ENCODE measurements around the gene CRK. TPM values are rescaled to one million over a fixed set of nuclear protein-coding genes. Genes with fewer than 3 reads are reported as not detected.

CRK gene
- total RNA-seq: 105 and 120 TPM in 2 replicates
- 119 and 138 TPM in 2 replicates for polyA plus RNA-seq
- polyA plus RNA-seq (2012): 58.3 and 63.7 TPM in 2 replicates
- polyA minus RNA-seq (ENCODE audit: low replicate concordance): 34.5 and 37.5 TPM in 2 replicates

GRCh38 chr17:1455797-1456599 lies at the start of gene CRK:
Gene CRK (minus strand): TSS chr17:1456232. CDS start chr17:1456117, 115 bp downstream.
- peak within 1 kb of the TSS; percentile 81 for H2AFZ ChIP-seq (ENCODE audit: low read length)
- H3K27ac ChIP-seq (ENCODE audit: insufficient read depth, low read length): peak within 1 kb of the TSS; percentile 95
- peaks cover 49% of the 10 kb centered on the region for H3K79me2 ChIP-seq (ENCODE audit: control insufficient read depth, insufficient read depth, low read length)
- no peaks in the 10 kb centered on the region for H3K36me3 ChIP-seq (ENCODE audit: control insufficient read depth, insufficient read depth, low read length)
- peak within 1 kb of the TSS; percentile 98 for H3K4me2 ChIP-seq (ENCODE audit: extremely low read depth, insufficient read depth, low read length)
- no peak for TF ChIP-seq EZH2 (IDR thresholded peaks at IDR 0.05; ENCODE audit: low read length, missing control alignments)
- no peak for TF ChIP-seq CTCF (conservative IDR thresholded peaks at IDR 0.05 in 1 of 2, IDR thresholded peaks at IDR 0.05 in 1 of 2; ENCODE audit: low read depth in 1 of 2, low read length in 2 of 2)
- DNase-seq (ENCODE audit: low read depth in 2 of 2): peak; percentile 87 to 94
- peak within 1 kb of the TSS; percentile 49 to 92 (median 84) for H3K4me3 ChIP-seq (replicated peaks in 1 of 4; ENCODE audit: control extremely low read depth in 1 of 4, insufficient read depth in 1 of 4, low read depth in 3 of 4, low read length in 4 of 4)
- H3K9me3 ChIP-seq (ENCODE audit: control insufficient read depth, insufficient read depth, low read depth, low read length): no peaks in the 10 kb centered on the region
- H3K27me3 ChIP-seq (ENCODE audit: control insufficient read depth, insufficient read depth, low read length): no peaks in the 10 kb centered on the region
- H4K20me1 ChIP-seq (ENCODE audit: control insufficient read depth, extremely low read depth, insufficient read depth, low read length): no peaks in the 10 kb centered on the region
- H3K4me1 ChIP-seq (ENCODE audit: control insufficient read depth, extremely low read depth, insufficient read depth, low read length): peaks cover 2% of the 10 kb centered on the region
- peak within 1 kb of the TSS; percentile 97 for H3K9ac ChIP-seq (ENCODE audit: insufficient read depth, low read length)

DNA sequence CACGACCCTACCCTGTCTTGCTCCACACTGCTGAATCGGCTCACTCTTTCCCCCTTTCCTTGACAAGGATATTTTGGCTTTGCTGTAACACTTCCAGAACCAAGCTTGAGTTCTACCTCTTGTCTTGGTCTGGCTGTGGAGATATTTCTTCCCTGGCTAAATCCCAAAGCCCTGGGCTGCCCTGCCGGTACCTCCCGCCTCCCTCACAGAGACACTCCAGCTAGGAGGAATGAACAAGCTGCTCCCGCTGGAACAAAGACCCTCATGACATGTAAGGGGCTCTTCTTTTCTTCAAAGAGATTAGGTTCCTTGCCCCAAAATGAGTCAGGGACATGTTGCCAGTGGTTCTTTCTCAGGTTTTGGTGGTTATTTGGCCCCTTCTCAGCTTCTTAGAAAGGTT lies 49.6 kb upstream of the CRK start:
- no peak overlapping the region for H3K4me3 ChIP-seq (replicated peaks in 1 of 4; ENCODE audit: control extremely low read depth in 1 of 4, insufficient read depth in 1 of 4, low read depth in 3 of 4, low read length in 4 of 4)
- H3K36me3 ChIP-seq (ENCODE audit: control insufficient read depth, insufficient read depth, low read length): no peaks in the 10 kb centered on the region
- H4K20me1 ChIP-seq (ENCODE audit: control insufficient read depth, extremely low read depth, insufficient read depth, low read length): no peaks in the 10 kb centered on the region
- H3K4me1 ChIP-seq (ENCODE audit: control insufficient read depth, extremely low read depth, insufficient read depth, low read length): no peaks in the 10 kb centered on the region
- H3K27ac ChIP-seq (ENCODE audit: insufficient read depth, low read length): no peak overlapping the region
- H3K4me2 ChIP-seq (ENCODE audit: extremely low read depth, insufficient read depth, low read length): no peak overlapping the region
- H3K9ac ChIP-seq (ENCODE audit: insufficient read depth, low read length): no peak overlapping the region
- no peaks in the 10 kb centered on the region for H3K79me2 ChIP-seq (ENCODE audit: control insufficient read depth, insufficient read depth, low read length)
- no peaks in the 10 kb centered on the region for H3K27me3 ChIP-seq (ENCODE audit: control insufficient read depth, insufficient read depth, low read length)
- H2AFZ ChIP-seq (ENCODE audit: low read length): no peak overlapping the region
- no peak for DNase-seq (ENCODE audit: low read depth in 2 of 2)
- no peaks in the 10 kb centered on the region for H3K9me3 ChIP-seq (ENCODE audit: control insufficient read depth, insufficient read depth, low read depth, low read length)
- TF ChIP-seq CTCF (conservative IDR thresholded peaks at IDR 0.05 in 1 of 2, IDR thresholded peaks at IDR 0.05 in 1 of 2; ENCODE audit: low read depth in 1 of 2, low read length in 2 of 2) (no peak), EZH2 (IDR thresholded peaks at IDR 0.05; ENCODE audit: low read length, missing control alignments) (no peak)

GRCh38 chr17:1504866-1505265 lies 48.8 kb upstream of the CRK start:
- no peak for TF ChIP-seq EZH2 (IDR thresholded peaks at IDR 0.05; ENCODE audit: low read length, missing control alignments)
- no peak for TF ChIP-seq CTCF (conservative IDR thresholded peaks at IDR 0.05 in 1 of 2, IDR thresholded peaks at IDR 0.05 in 1 of 2; ENCODE audit: low read depth in 1 of 2, low read length in 2 of 2)
- no peaks in the 10 kb centered on the region for H3K36me3 ChIP-seq (ENCODE audit: control insufficient read depth, insufficient read depth, low read length)
- H3K9ac ChIP-seq (ENCODE audit: insufficient read depth, low read length): no peak overlapping the region
- no peak overlapping the region for H3K4me3 ChIP-seq (replicated peaks in 1 of 4; ENCODE audit: control extremely low read depth in 1 of 4, insufficient read depth in 1 of 4, low read depth in 3 of 4, low read length in 4 of 4)
- H2AFZ ChIP-seq (ENCODE audit: low read length): no peak overlapping the region
- no peaks in the 10 kb centered on the region for H3K27me3 ChIP-seq (ENCODE audit: control insufficient read depth, insufficient read depth, low read length)
- no peak overlapping the region for H3K27ac ChIP-seq (ENCODE audit: insufficient read depth, low read length)
- H3K4me1 ChIP-seq (ENCODE audit: control insufficient read depth, extremely low read depth, insufficient read depth, low read length): no peaks in the 10 kb centered on the region
- no peak for DNase-seq (ENCODE audit: low read depth in 2 of 2)
- H4K20me1 ChIP-seq (ENCODE audit: control insufficient read depth, extremely low read depth, insufficient read depth, low read length): no peaks in the 10 kb centered on the region
- no peaks in the 10 kb centered on the region for H3K9me3 ChIP-seq (ENCODE audit: control insufficient read depth, insufficient read depth, low read depth, low read length)
- no peak overlapping the region for H3K4me2 ChIP-seq (ENCODE audit: extremely low read depth, insufficient read depth, low read length)
- H3K79me2 ChIP-seq (ENCODE audit: control insufficient read depth, insufficient read depth, low read length): no peaks in the 10 kb centered on the region

Data from fibroblast of lung (primary cell).